Pons (tissue), 1 donor: ENCODE data around the gene CLINT1.
A peak's percentile ranks its signal among the peaks of the same experiment; 100 is the strongest.

Experiments
- DNase-seq: peaks from one replicate; pipeline ENCODE4 v3.0.0-alpha.2; 2016; ENCODE audit warnings: low spot score

The CLINT1 gene

DNA sequence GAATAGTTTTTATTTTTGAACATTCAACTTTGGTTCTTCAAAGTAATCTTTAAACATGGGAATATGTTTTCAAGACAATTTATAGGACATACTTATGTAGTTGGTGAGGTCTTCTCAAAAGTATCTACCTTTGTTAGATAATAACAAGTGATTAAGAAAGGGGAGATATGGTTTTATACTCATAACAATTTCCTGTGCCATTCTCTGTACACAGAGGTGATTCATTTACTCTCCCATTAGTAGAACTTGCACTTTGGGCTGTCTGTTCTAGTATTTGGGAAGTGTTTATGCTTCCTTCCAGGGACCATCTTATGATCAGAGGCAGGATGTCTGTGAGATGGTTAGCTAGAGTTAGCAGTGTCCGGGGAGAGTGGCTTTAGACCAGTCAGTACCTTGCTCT, 100.2 kb downstream of the CLINT1 start:
- no peak for DNase-seq

DNA sequence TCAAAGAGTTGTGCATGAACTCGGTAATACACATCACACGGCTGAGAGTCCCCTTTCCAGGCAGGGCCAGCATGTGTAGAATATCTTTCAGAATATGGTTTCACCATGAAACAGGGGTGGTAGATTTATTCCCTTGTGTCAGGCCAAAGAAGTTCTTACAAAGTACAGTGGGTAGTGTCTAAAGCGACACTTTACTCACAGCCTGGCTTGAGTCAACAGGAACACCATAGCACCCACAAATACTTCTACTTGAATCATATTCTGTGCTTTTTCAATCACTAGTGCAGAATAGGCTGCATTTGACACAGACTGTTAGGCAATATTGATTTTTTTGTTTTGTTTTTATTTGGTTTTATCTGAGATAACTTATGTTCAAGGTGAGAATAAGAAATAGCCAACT, 102.8 kb downstream of the CLINT1 start:
- DNase-seq = no peak

DNA sequence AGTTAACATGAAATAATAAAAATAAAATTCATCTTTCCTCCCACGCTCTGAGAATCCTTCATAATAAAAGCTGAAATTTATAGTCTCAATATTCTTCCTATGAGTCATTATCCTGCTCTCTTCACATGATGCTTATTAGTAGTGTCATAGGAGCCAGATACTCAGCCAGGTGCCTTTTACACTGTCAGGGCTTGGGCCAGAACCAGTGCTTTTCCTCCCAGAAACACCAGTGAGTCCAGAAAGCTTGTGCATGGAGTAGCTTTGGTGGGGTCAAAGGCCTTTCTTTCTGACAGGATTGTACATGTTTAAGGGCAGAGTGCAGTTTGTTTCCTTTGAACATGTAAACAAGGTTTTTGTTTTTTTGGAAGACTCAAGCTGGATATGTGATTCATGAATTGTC, 108.6 kb downstream of the CLINT1 start:
- no peak for DNase-seq

DNA sequence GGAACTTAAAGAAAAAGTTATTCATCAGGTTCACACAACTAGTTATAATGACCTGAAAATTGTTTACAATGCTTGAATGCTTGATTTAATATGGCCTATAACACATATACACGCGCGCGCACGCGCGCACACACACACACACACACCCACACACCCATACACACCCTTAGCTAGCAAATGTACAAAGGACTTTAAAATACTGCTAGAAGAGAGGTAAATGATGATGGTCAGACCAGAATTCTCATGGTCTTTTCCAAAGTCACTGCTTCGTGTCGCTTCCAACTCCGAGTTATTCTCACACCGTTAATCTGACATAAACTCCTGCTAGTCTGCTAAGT, 109.5 kb downstream of the CLINT1 start:
- no peak for DNase-seq

DNA sequence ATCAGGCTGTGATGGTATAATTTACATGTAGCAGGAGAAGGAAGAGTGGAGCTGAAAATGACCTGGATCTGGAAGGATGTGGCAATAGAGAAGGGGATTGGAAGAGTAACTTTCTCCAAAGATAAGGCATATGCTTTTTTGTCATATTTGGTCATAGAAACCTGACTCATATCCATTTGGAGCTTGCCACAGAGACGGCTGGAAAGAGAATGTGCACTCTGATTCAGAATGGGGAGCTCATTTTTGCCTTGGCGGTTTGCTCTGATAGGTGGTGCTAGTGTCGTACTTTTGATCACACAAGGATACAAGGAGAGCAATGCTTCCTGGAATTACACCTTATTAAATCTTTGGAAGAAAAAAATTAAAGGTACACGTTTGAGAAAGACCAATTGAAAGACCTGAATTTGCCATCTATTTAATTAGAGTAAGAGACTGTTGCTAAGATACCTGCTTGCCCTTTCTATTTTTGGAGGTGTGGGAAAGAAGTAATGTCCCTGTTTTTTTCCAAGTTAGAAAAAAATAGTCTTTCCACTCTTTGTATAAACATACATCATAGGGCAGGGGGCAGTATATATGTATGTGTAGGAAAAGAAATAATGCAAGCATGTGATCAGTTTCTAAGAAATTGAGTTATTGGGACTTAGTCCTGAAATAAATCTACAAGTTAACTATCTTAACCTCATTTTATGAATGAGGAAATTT, 110.0 kb downstream of the CLINT1 start:
- no peak for DNase-seq

DNA sequence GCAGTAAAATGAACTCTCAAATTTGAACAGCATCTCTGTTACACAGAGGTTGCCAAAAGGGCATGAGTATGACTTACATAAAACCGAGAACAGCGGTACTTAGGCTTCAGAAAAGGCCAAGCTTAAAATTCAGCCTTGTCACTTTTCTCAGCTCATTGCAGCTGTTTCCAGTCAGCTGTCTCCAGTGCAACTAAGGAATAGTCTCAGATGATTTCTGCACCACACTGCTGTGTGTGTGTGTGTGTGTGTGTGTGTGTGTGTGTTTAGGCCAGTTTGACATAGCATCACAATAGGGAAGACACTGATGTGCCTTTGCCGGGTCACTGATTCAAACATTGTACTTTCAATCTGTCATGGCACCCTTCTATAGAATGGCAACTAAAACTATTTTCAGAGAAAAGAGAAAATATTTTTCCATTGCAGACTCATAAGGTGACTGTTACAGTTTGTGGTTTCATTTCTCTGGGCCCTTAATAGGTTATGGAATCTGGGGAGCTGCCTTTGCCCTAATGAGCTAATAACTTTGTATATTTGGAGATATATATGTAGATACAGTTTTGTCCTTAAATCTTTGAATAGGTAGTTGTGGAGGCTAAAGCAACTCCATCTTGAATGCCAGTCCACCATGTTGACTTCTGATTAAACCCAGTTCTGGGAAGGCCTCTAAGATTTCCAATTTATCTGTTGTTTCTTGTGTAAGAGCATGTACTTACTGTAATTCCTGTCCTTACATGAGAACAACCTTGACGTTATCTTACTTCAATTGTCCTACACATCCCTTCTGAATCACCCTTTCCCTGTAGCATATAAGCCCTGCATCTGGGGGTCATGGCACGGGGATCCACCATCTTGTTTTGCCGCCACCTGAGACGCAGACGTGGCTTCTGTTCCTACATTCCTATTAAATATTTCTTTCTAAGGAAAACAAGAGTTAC, 110.9 kb downstream of the CLINT1 start:
- no peak for DNase-seq

DNA sequence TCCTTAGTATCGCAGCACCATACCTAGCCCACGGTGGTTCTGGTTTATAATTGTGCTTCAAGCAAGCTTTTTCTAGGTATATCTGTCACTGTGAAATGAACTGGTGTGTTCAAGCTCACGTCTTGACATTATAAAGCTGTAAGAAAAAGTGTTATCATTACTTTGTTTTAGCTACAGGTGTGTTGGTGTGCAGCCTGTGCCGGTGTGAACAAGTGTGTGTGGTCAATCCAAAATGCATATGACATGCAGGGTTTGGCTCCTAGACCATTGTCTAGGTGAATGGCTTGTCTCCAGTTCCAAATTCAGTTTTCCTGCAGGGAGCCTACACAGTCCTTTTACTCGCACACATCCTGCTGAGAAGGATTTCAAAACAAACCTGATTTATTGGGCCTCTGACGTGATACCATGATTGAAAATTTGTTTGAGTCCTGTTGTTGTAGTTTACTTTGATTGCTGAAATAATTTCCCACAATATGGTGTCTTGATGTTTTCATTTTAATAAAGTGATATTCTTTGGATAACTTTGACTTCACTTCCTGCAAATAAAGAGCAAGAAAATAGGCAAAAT, 111.7 kb downstream of the CLINT1 start:
- DNase-seq = no peak

DNA sequence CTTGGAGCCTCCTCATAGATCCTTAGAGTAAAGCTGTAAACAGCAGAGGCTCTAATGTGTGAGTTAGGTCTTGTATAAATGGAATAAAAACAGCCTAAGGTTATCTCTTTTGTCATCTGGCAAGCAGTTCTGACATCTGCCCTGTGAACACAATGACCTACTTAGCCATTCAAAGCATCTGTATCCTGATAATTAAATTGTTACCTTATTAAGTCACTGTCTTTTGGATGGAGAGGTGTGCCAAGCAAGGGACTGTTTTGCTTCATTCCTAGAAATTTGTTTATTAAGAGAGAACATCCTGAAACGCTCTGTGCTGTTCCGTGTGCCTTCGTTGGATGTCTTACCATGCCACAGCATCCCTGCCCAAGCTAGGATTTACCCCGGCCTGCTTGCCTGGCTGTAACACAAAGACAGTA, 113.9 kb downstream of the CLINT1 start:
- DNase-seq = no peak

DNA sequence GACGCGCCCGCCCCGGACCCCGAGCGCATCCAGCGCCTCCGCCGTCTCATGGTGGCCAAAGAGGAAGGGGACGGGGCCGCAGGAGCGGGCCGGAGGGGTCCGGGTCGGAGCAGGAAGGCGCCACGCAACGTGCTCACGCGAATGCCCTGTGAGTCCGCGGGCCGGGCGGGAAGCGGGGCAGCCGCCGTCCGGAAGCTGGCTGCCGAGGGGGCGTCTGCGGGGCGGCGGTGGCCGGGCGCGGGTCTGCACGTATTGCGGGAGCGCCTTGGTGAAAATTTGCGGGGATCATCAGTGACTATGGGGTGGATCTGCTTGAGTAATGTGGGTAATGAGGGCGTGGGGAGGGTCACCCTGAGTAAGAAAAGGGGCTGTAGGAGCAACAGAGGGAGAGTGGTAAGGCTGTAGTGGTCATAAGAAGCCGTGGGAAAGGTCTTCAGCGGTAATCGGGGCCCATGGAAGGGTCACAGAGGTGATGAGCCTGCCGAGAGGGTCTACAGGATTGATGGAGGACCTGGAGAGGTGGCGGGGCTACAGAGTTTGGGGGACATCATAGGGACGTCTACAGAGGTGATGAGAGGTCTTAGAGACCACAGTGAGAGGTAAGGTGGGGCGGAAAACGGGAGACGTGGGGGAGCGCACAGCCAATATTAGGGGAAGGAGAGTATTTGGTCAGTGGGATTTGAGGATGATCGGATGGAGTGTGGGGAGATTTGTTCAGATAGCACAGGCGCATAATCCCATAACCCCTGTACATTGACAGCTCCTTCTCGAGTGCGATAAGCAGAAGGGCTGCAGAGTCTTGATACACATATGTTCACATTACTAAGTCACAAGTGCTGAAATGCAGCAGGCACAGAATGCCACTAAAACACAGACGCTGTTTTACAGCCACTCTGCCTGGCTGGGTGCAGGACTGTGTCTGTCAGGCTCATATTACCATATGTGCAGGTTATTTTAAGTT, 114.6 kb downstream of the CLINT1 start:
- DNase-seq = no peak

DNA sequence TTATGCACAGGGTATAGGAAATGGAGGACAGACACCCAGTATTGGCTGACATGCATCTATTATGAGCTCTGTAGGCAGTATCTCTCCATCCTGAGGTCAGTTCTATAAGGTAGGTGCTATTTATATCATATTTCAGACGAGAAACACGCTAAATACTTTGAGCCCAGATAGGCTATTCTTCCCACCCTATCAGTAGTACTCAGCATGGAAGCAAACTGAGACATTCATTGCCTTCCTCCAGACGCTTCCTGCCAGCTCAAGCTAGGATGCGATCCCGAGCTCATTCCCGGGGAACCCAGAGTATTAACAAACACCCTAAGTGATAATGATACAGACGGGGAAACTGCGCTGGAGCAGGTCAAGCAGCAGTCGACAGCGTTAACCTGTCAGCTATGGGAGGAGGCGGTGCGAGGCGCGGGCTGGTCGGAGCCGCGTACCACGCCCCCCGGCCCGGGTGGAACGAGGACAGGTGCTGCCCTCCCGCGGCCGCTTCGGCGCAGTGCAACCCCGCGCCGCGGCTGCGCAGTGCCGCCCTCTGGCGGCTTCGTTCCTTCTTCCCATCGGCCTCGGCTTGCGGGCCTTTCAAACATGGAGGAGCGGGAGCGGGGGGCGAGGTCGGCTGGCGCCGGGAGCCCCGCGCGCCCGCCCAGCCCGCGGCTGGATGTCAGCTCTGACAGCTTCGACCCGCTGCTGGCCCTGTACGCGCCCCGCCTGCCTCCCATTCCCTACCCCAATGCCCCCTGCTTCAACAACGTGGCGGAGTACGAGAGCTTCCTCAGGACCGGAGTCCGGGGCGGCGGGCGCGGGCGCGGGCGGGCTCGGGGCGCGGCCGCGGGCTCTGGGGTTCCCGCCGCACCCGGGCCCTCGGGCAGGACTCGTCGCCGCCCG, 115.5 kb downstream of the CLINT1 start, which contains the start of gene LSM11:
LSM11 (plus strand) TSS at position 550 of the 888 bp plus-strand sequence; CDS start at position 589, 39 bp downstream.
- peak; percentile 76 for DNase-seq

DNA sequence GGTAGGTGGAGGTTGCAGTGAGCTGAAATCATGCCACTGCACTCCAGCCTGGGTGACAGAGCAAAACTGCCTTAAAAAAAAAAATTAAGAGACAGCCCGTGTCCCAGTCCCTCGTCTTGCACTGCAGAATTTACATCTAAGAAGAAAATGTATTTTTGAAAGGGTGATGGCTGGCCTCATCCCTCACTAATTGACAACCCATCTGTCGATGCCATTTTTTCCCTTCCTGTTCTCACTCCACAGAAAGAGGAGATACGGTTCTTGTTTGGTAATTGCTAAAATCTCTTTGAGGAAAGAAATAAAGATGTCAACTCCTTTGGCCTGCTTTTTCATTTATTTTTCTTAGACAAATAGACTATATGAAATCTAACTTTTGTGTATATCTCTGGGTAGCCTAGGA, 117.8 kb downstream of the CLINT1 start:
- no peak for DNase-seq

DNA sequence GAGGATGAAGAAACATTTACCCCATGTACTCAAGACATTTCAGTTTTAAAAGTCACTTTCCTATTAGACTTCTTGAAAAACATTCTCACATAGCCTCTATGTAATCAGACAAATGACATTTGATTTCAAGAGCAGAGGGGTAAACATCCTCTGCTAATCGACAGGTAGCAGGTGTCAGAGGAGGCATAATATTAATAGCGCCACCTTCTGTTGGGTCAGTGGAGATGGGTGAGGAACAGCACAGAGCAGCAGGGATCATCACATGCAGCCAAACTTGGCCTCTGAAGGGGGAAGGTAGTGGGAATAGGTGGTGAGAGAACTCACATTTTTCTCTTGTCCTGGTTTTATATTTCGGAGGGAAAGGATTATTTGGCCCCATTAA, 118.7 kb downstream of the CLINT1 start:
- DNase-seq = no peak

DNA sequence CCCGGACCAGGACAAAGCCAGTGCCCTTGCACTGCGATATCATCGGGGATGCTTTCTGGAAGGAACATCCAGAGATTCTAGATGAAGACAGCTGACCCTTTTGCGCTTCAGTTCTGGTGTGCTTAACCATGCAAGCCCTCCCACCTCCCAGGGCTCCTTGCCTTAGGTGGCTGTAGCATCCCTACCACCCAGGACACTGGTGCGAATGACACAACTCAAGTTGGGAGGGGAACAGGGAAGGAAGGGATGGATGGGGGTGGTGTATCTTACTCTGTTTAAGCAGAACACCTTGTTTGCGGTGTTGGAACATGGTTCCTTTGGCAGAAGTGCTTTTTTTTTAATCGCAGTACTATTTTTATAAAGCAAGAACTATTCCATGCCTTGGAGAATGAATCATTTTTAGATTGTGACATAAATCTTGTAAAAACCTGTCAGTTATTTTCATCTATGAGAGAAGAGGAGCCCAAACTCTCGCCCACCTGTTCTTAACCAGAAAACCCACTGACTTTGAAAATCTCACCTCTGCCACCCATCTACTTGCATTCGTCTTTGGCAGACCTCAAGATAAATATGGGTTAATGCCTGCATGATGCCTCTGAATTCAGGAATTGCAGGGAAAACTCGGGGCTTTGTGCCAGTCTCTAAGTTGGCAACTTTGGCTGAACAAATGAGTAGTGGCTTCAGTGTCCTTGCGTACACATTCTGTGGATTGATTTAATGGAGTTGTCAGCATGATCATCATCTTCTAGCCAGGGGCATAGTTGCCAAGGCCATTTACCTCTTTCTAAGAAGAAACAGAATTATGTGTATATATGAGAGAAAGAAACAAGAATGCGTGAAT, 119.3 kb downstream of the CLINT1 start:
- DNase-seq = no peak

DNA sequence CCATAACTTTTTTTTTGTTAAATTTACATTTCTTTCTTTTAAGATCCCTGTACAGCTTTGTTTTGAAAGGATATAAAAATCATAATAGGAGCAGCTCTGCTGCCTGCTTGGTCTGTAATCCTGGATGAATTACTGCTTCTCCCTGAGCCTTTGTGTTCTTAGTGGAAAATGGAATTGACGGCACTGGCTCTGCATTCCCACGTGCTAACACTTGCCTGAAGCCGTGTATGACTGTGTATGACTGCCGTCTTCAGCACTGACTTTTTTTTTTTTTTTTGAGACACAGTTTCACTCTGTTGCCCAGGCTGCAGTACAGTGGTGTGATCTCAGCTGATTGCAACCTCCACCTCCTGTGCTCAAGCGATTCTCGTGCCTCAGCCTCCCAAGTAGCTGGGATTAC, 123.0 kb downstream of the CLINT1 start:
- DNase-seq = no peak
